Left hindlimb (tissue), 1 donor: ENCODE measurements around the gene TRPM2.
"Not testable (repeated sequence)": the region's sequence is repeated elsewhere in the genome, so short reads cannot be mapped to it uniquely, and the experiment has no call there.

Source experiments
- DNase-seq: peaks from one replicate; pipeline ENCODE4 v3.0.0-alpha.2; 2018

Gene TRPM2

GRCh38 chr21:44417621-44418107, 64.2 kb downstream of the TRPM2 start:
- DNase-seq = not testable (repeated sequence)

- no peak for DNase-seq
These were observed 64.9 kb downstream of the TRPM2 start for GRCh38 chr21:44418108-44418875.

GRCh38 chr21:44418876-44419230, 65.4 kb downstream of the TRPM2 start:
- DNase-seq = no peak

GRCh38 chr21:44419679-44420078, 66.3 kb downstream of the TRPM2 start:
- DNase-seq = no peak

GRCh38 chr21:44420416-44421205, 67.2 kb downstream of the TRPM2 start:
- no peak for DNase-seq

- peak; percentile 31 for DNase-seq
These were observed 68.8 kb downstream of the TRPM2 start for GRCh38 chr21:44421901-44422840.

GRCh38 chr21:44423312-44423821, 69.9 kb downstream of the TRPM2 start:
- no peak for DNase-seq

GRCh38 chr21:44423941-44424607, 70.7 kb downstream of the TRPM2 start:
- DNase-seq = peak; percentile 16

- DNase-seq = no peak
These were observed 71.3 kb downstream of the TRPM2 start for GRCh38 chr21:44424608-44425306.

- DNase-seq = peak; percentile 21
These were observed 72.0 kb downstream of the TRPM2 start for GRCh38 chr21:44425307-44425894.

- peak; percentile 22 for DNase-seq
These were observed 72.7 kb downstream of the TRPM2 start for GRCh38 chr21:44425895-44426662.

- DNase-seq = no peak
These were observed 73.3 kb downstream of the TRPM2 start for GRCh38 chr21:44426663-44427191.

GRCh38 chr21:44427241-44428120, 74.1 kb downstream of the TRPM2 start:
- no peak for DNase-seq

GRCh38 chr21:44428281-44428960, 75.0 kb downstream of the TRPM2 start:
- DNase-seq = no peak

GRCh38 chr21:44429894-44430293, 76.5 kb downstream of the TRPM2 start:
- no peak for DNase-seq

- DNase-seq = no peak
These were observed 77.9 kb downstream of the TRPM2 start for GRCh38 chr21:44431300-44431699.

- no peak for DNase-seq
These were observed 79.7 kb downstream of the TRPM2 start for GRCh38 chr21:44432841-44433790.
